Esophagus muscularis mucosa (tissue), 4 donors: ENCODE results near the gene OR2T34.
"Not testable (repeated sequence)": the region's sequence is repeated elsewhere in the genome, so short reads cannot be mapped to it uniquely, and the experiment has no call there.

Source experiments
- EP300 ChIP-seq: sonication (generic); formaldehyde crosslinking; IDR thresholded peaks from one replicate; pipeline ENCODE4 v1.6.1; 2017; ENCODE audit warnings: antibody characterized with exemption
- POLR2A ChIP-seq: fragments of 450-650 bp; IDR thresholded peaks from one replicate; pipeline ENCODE4 v1.6.1; 2017; ENCODE audit warnings: antibody characterized with exemption, moderate library complexity, mild to moderate bottlenecking, low read depth
- TF ChIP-seq, protein P1 (sequence below), 3 experiments: fragments of 200-600 bp in 2 of 3; fragments of 450-650 bp in 1 of 3; sonication (generic) in 2 of 3; IDR thresholded peaks; one replicate each; pipeline ENCODE4 v1.5.1; 2017 to 2019; ENCODE audit warnings: antibody characterized with exemption in 3 of 3, mild to moderate bottlenecking in 2 of 3, moderate library complexity in 1 of 3

- TF ChIP-seq, protein P1, sequence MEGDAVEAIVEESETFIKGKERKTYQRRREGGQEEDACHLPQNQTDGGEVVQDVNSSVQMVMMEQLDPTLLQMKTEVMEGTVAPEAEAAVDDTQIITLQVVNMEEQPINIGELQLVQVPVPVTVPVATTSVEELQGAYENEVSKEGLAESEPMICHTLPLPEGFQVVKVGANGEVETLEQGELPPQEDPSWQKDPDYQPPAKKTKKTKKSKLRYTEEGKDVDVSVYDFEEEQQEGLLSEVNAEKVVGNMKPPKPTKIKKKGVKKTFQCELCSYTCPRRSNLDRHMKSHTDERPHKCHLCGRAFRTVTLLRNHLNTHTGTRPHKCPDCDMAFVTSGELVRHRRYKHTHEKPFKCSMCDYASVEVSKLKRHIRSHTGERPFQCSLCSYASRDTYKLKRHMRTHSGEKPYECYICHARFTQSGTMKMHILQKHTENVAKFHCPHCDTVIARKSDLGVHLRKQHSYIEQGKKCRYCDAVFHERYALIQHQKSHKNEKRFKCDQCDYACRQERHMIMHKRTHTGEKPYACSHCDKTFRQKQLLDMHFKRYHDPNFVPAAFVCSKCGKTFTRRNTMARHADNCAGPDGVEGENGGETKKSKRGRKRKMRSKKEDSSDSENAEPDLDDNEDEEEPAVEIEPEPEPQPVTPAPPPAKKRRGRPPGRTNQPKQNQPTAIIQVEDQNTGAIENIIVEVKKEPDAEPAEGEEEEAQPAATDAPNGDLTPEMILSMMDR (IDR thresholded peaks at IDR 0.05) = not testable (repeated sequence)
- not testable (repeated sequence) for TF ChIP-seq POLR2A, EP300
Measured at GRCh38 chr1:248562672-248563071, 11.9 kb downstream of the OR2T34 start, which contains the start of gene OR2T29.
